ENCODE data around the gene LOXHD1.
A peak's percentile ranks its signal among the peaks of the same experiment; 100 is the strongest.

Gene LOXHD1

GRCh38 chr18:46468426-46469180 lies 188.4 kb downstream of the LOXHD1 start:
- no peak for DNase-seq (ENCODE audit: low read depth)
- no peak for TF ChIP-seq CTCF (conservative IDR thresholded peaks at IDR 0.05; ENCODE audit: control insufficient read depth, insufficient read depth, low read depth, low read length)
- H3K4me3 ChIP-seq (ENCODE audit: control insufficient read depth, low read depth, low read length): no peak overlapping the region

- H3K4me3 ChIP-seq (ENCODE audit: control insufficient read depth, low read depth, low read length): no peak overlapping the region
- no peak for DNase-seq (ENCODE audit: low read depth)
- no peak for TF ChIP-seq CTCF (conservative IDR thresholded peaks at IDR 0.05; ENCODE audit: control insufficient read depth, insufficient read depth, low read depth, low read length)
These were observed 190.5 kb downstream of the LOXHD1 start for GRCh38 chr18:46466234-46467160.

GRCh38 chr18:46464926-46465655 lies 191.9 kb downstream of the LOXHD1 start:
- DNase-seq (ENCODE audit: low read depth): no peak
- TF ChIP-seq CTCF (conservative IDR thresholded peaks at IDR 0.05; ENCODE audit: control insufficient read depth, insufficient read depth, low read depth, low read length): peak; percentile 32
- no peak overlapping the region for H3K4me3 ChIP-seq (ENCODE audit: control insufficient read depth, low read depth, low read length)

- DNase-seq (ENCODE audit: low read depth): no peak
- no peak for TF ChIP-seq CTCF (conservative IDR thresholded peaks at IDR 0.05; ENCODE audit: control insufficient read depth, insufficient read depth, low read depth, low read length)
- no peak overlapping the region for H3K4me3 ChIP-seq (ENCODE audit: control insufficient read depth, low read depth, low read length)
These were observed 194.5 kb downstream of the LOXHD1 start for GRCh38 chr18:46462523-46462922.

GRCh38 chr18:46461993-46462392 lies 195.0 kb downstream of the LOXHD1 start:
- no peak overlapping the region for H3K4me3 ChIP-seq (ENCODE audit: control insufficient read depth, low read depth, low read length)
- no peak for DNase-seq (ENCODE audit: low read depth)
- no peak for TF ChIP-seq CTCF (conservative IDR thresholded peaks at IDR 0.05; ENCODE audit: control insufficient read depth, insufficient read depth, low read depth, low read length)

GRCh38 chr18:46460754-46461153 lies 196.3 kb downstream of the LOXHD1 start:
- TF ChIP-seq CTCF (conservative IDR thresholded peaks at IDR 0.05; ENCODE audit: control insufficient read depth, insufficient read depth, low read depth, low read length): no peak
- H3K4me3 ChIP-seq (ENCODE audit: control insufficient read depth, low read depth, low read length): no peak overlapping the region
- no peak for DNase-seq (ENCODE audit: low read depth)
